ENCODE data around the gene SORCS2. TPM values are rescaled to one million over a fixed set of nuclear protein-coding genes. Genes with fewer than 3 reads are reported as not detected.

SORCS2 gene
- total RNA-seq, 3 donors from 2014 or later, result 0.66 to 1.3 (median 0.80) TPM

DNA sequence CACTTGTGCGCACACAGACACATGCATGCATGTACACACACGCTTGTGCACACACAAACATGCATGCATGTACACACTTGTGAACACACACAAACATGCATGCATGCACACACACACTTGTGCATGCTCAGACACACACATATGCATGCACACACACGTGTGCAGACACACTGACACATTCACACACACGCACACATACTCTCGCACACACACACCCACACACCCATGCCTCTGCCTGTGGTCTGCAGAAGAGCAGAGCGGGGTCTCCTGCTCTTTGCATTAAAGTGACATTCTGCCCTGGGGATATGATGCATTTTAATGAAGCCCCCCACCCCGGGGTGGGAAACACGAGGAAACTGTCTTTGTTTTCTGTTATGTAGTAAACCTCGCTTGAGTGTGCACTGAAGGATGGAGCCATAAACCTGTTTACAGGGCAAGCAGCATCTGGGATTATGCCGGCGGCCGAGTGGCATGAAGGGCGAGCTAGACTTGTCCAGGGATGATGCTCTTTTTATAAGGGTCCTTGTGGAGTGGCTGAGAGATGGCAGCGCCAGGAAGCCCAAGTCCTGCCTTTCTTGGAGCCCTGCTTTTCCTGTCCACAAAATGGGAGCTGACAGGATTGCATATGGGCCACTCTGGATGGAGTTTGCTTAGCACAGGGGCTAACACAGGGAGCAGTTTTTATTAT lies 224.6 kb downstream of the SORCS2 start:
- no peak overlapping the region for H3K27ac ChIP-seq
- intact Hi-C loops (cut with DNase I; ENCODE audit: low total_unique reads), result no loop called here
- no peaks in the 10 kb centered on the region for H3K36me3 ChIP-seq
- peak in 1 of 2 donors; percentile 34 for DNase-seq (ENCODE audit: low spot score in 2 of 2)
- TF ChIP-seq CTCF (IDR thresholded peaks at IDR 0.05), result no peak
- TF ChIP-seq POLR2A (IDR thresholded peaks at IDR 0.05), result no peak
- H3K4me3 ChIP-seq, result no peak overlapping the region
- H3K9me3 ChIP-seq, result peaks cover 0 to 4% of the 10 kb centered on the region in 2 donors
- H3K27me3 ChIP-seq, result peaks cover 0 to 16% of the 10 kb centered on the region in 2 donors
- H3K4me1 ChIP-seq, result no peaks in the 10 kb centered on the region

- no peak for TF ChIP-seq POLR2AphosphoS5 (IDR thresholded peaks at IDR 0.05)
- TF ChIP-seq POLR2A (IDR thresholded peaks at IDR 0.05), result no peak
- no peak for TF ChIP-seq CTCF (IDR thresholded peaks at IDR 0.05)
- DNase-seq (ENCODE audit: low spot score in 2 of 2), result peak in 1 of 2 donors; percentile 25
- no peaks in the 10 kb centered on the region for H3K4me1 ChIP-seq
- H3K4me3 ChIP-seq, result no peak overlapping the region
- no peaks in the 10 kb centered on the region for H3K36me3 ChIP-seq
- peaks cover 0 to 8% of the 10 kb centered on the region in 2 donors for H3K27me3 ChIP-seq
- no peak overlapping the region for H3K27ac ChIP-seq
- intact Hi-C loops (cut with DNase I; ENCODE audit: low total_unique reads), result no loop called here
- H3K9me3 ChIP-seq, result peaks cover 0 to 4% of the 10 kb centered on the region in 2 donors
These were observed 225.3 kb downstream of the SORCS2 start for GRCh38 chr4:7417639-7418038.

DNA sequence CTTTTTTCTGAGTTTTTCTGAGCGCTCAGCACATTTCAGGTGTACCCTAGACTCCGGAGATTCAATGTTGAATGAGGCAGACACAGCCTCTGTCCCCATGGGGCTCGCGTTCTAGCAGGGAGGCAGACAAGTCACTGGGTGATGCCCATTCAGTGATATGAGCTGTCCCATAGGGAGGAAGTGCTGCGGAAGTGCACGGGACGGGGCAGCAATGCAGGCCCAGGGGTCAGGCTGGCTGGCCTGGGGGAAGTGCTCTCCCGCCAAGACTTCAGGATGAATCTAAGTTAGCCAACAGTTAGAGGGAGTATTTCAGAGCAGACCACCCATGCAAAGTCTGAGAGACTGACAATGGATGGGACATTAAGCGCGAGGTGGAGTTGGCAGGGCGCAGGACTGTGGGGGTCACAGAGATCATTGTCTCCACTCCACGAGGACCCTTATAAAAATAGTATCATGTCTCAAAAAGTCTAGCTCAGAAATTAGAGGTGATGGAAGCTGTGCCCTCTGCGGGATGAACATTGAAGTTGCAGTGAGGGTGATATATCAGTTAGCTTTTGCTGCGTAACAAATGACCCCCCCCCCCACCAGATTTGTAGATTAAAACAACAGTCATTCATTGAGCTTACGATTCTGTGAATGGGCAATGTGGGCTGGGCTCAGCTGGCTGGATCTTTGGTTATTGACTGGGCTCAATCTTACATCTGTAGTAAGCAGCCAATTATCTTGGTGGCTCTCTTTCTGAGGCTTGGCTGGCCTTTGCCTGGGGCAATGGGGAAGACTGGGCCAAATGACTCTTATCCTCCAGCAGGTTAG lies 226.0 kb downstream of the SORCS2 start:
- Histone ChIP-seq H3K4me1 (no peaks in the 10 kb centered on the region), H3K4me3 (no peak overlapping the region), H3K27ac (no peak overlapping the region), H3K27me3 (peaks cover 0 to 6% of the 10 kb centered on the region in 2 donors), H3K9me3 (peaks cover 0 to 4% of the 10 kb centered on the region in 2 donors), H3K36me3 (no peaks in the 10 kb centered on the region)
- DNase-seq (ENCODE audit: low spot score in 2 of 2), result no peak
- no peak for TF ChIP-seq CTCF (IDR thresholded peaks at IDR 0.05)
- TF ChIP-seq POLR2AphosphoS5 (IDR thresholded peaks at IDR 0.05), result no peak
- intact Hi-C loops (cut with DNase I; ENCODE audit: low total_unique reads), result no loop called here

GRCh38 chr4:7419961-7420660 lies 227.8 kb downstream of the SORCS2 start:
- intact Hi-C loops (cut with DNase I; ENCODE audit: low total_unique reads), result no loop called here

More at GRCh38 chr4:7419961-7420660, 227.8 kb downstream of the SORCS2 start:
- peak in 1 of 2 donors; percentile 30 for DNase-seq (ENCODE audit: low spot score in 2 of 2)
- H3K4me1 ChIP-seq, result no peaks in the 10 kb centered on the region
- TF ChIP-seq CTCF (IDR thresholded peaks at IDR 0.05) (no peak), POLR2AphosphoS5 (IDR thresholded peaks at IDR 0.05) (no peak), POLR2A (IDR thresholded peaks at IDR 0.05) (no peak)
- no peaks in the 10 kb centered on the region for H3K36me3 ChIP-seq
- H3K4me3 ChIP-seq, result no peak overlapping the region
- H3K27me3 ChIP-seq, result no peaks in the 10 kb centered on the region
- peaks cover 0 to 4% of the 10 kb centered on the region in 2 donors for H3K9me3 ChIP-seq
- H3K27ac ChIP-seq, result no peak overlapping the region

Measured in breast epithelium (tissue), 4 donors.